Activated CD4-positive, alpha-beta T cell treated with anti-CD3 and anti-CD28 coated beads, Interleukin-2, amount 10 ng/mL, durations not matched to agents 7 days and 5 days (primary cell): Measurements from ENCODE around the gene ARMC9. TPM values are rescaled to one million over a fixed set of nuclear protein-coding genes. Genes with fewer than 3 reads are reported as not detected.

Source experiments
- CTCF ChIA-PET: fragments of 350-600 bp; sonication (Branson Sonifier 250); formaldehyde crosslinking; loops from one replicate; lab custom pipeline; 2021; ENCODE audit warnings: antibody characterized with exemption; lab: Charles Lee
- POLR2A ChIA-PET: fragments of 350-600 bp; sonication (Branson Sonifier 250); formaldehyde crosslinking; loops from one replicate; lab custom pipeline; 2021; ENCODE audit warnings: antibody characterized with exemption; lab: Charles Lee
- DNase-seq: peaks from one replicate; pipeline ENCODE4 v3.0.0-alpha.2; 2020
- H3K27ac Mint-ChIP-seq: one replicate; pipeline ENCODE4 v1.8.0; 2021; ENCODE audit warnings: mild to moderate bottlenecking, moderate library complexity, mixed read lengths
- H3K27me3 Mint-ChIP-seq: one replicate; pipeline ENCODE4 v1.8.0; 2021; ENCODE audit warnings: mixed read lengths
- H3K36me3 Mint-ChIP-seq: one replicate; pipeline ENCODE4 v1.8.0; 2021; ENCODE audit warnings: low read depth, mixed read lengths
- H3K4me1 Mint-ChIP-seq: one replicate; pipeline ENCODE4 v1.8.0; 2021; ENCODE audit warnings: mixed read lengths
- H3K4me3 Mint-ChIP-seq: one replicate; pipeline ENCODE4 v1.8.0; 2021; ENCODE audit warnings: mild to moderate bottlenecking, moderate library complexity, mixed read lengths
- H3K9me3 Mint-ChIP-seq: one replicate; pipeline ENCODE4 v1.8.0; 2021; ENCODE audit warnings: mixed read lengths
- total RNA-seq, 2 experiments: library from RNA; stranded (reverse); gene quantifications; one replicate each; pipeline ENCODE4 v1.2.3, GENCODE V29; 2021

Gene ARMC9
- total RNA-seq, 2 experiments from 2014 or later, result 0.45 to 0.58 TPM

GRCh38 chr2:231197706-231198290 lies 633 bp upstream of the ARMC9 start:
- Mint-ChIP-seq H3K4me3 (peak overlapping the region; percentile 87), H3K36me3 (no peaks in the 10 kb centered on the region), H3K9me3 (no peaks in the 10 kb centered on the region), H3K4me1 (peaks cover 10% of the 10 kb centered on the region), H3K27me3 (peaks cover 23% of the 10 kb centered on the region), H3K27ac (no peak overlapping the region)
- CTCF ChIA-PET, result interaction anchor here (1.6 to 1.9 kb wide), 2 partner anchors 10 to 15 kb away, joined by 6 to 8 read pairs; no protein-coding TSS in a partner anchor
- POLR2A ChIA-PET, result no interaction called here
- DNase-seq, result no peak

GRCh38 chr2:231199219-231199618 lies 788 bp downstream of the ARMC9 start:
- CTCF ChIA-PET, result interaction anchor here (0.8 to 1.6 kb wide), 4 partner anchors 15 to 253 kb away, joined by 3 to 5 read pairs (median 4); no protein-coding TSS in a partner anchor
- no peaks in the 10 kb centered on the region for H3K36me3 Mint-ChIP-seq
- H3K9me3 Mint-ChIP-seq, result no peaks in the 10 kb centered on the region
- DNase-seq, result no peak
- peak overlapping the region; percentile 77 for H3K4me3 Mint-ChIP-seq
- POLR2A ChIA-PET, result no interaction called here
- no peak overlapping the region for H3K27ac Mint-ChIP-seq
- peaks cover 21% of the 10 kb centered on the region for H3K27me3 Mint-ChIP-seq
- peaks cover 10% of the 10 kb centered on the region for H3K4me1 Mint-ChIP-seq

GRCh38 chr2:231200805-231201474 lies 2.5 kb downstream of the ARMC9 start:
- no peak for DNase-seq
- peaks cover 18% of the 10 kb centered on the region for H3K27me3 Mint-ChIP-seq
- CTCF ChIA-PET, result interaction anchor here (0.6 to 1.6 kb wide), 4 partner anchors 11 to 559 kb away, joined by 3 to 5 read pairs (median 3); no protein-coding TSS in a partner anchor
- no peaks in the 10 kb centered on the region for H3K9me3 Mint-ChIP-seq
- H3K4me1 Mint-ChIP-seq, result peaks cover 10% of the 10 kb centered on the region
- no peak overlapping the region for H3K27ac Mint-ChIP-seq
- no peaks in the 10 kb centered on the region for H3K36me3 Mint-ChIP-seq
- no peak overlapping the region for H3K4me3 Mint-ChIP-seq
- POLR2A ChIA-PET, result no interaction called here

- Mint-ChIP-seq H3K4me3 (no peak overlapping the region), H3K36me3 (no peaks in the 10 kb centered on the region), H3K27ac (no peak overlapping the region), H3K9me3 (no peaks in the 10 kb centered on the region), H3K27me3 (peaks cover 14% of the 10 kb centered on the region), H3K4me1 (peaks cover 10% of the 10 kb centered on the region)
- ChIA-PET POLR2A (no interaction called here), CTCF (no interaction called here)
- DNase-seq, result no peak
Measured at GRCh38 chr2:231201475-231201814, 3.0 kb downstream of the ARMC9 start.

DNA sequence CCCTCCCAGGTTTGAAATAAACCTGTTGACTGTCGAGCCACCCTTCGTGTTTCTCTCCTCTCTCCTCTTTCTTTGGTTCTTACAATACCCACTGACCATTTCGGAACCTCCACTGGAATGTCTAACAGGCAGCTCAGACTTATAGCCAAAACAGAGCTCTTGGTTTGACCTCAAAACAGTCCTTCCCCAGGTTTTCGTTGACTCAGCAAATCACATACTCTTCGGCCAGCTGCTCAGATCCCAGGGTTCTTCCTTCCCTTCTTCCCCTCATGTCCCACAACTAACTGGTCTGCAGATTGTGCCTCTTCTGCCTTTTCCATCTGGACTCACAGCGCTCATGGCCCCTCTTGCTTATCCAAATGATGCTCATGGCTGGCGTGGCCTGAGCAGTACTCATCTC lies 4.7 kb downstream of the ARMC9 start:
- DNase-seq, result no peak
- H3K4me1 Mint-ChIP-seq, result peaks cover 6% of the 10 kb centered on the region
- H3K36me3 Mint-ChIP-seq, result no peaks in the 10 kb centered on the region
- POLR2A ChIA-PET, result no interaction called here
- H3K4me3 Mint-ChIP-seq, result no peak overlapping the region
- peaks cover 14% of the 10 kb centered on the region for H3K27me3 Mint-ChIP-seq
- no peak overlapping the region for H3K27ac Mint-ChIP-seq
- no peaks in the 10 kb centered on the region for H3K9me3 Mint-ChIP-seq
- CTCF ChIA-PET, result no interaction called here

- CTCF ChIA-PET, result interaction anchor here (0.6 kb wide), 2 partner anchors 16 to 669 kb away, joined by 3 to 4 read pairs; no protein-coding TSS in a partner anchor
- POLR2A ChIA-PET, result no interaction called here
- Mint-ChIP-seq H3K4me3 (no peak overlapping the region), H3K27me3 (peaks cover 14% of the 10 kb centered on the region), H3K36me3 (no peaks in the 10 kb centered on the region), H3K4me1 (peaks cover 2% of the 10 kb centered on the region), H3K27ac (no peak overlapping the region), H3K9me3 (no peaks in the 10 kb centered on the region)
- DNase-seq, result no peak
Measured at GRCh38 chr2:231204146-231204545, 5.7 kb downstream of the ARMC9 start.

DNA sequence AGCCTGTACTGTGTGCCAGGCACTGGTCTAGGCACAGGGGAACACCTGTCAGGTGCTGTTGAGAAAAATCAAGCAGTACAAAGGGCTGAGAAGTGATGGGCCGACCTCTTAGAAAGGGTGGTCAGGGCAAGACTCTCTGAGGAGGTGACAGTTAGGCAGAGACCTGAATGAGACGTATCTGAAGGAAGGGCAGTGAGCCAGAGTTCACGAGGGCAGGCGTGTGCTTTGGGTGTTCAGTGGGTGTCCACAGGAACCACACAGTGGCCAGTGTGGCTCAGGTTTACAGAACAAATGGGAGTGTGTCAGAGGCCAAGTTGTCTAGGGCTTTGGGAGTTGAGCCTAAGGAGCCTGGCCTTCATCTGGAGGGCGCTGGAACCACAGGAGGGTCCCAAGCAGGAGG lies 6.2 kb downstream of the ARMC9 start:
- H3K27me3 Mint-ChIP-seq, result peaks cover 14% of the 10 kb centered on the region
- no peak for DNase-seq
- H3K36me3 Mint-ChIP-seq, result no peaks in the 10 kb centered on the region
- ChIA-PET CTCF (interaction anchor here (0.6 kb wide), 2 partner anchors 338 to 669 kb away, joined by 3 read pairs; no protein-coding TSS in a partner anchor), POLR2A (no interaction called here)
- no peaks in the 10 kb centered on the region for H3K4me1 Mint-ChIP-seq
- H3K9me3 Mint-ChIP-seq, result no peaks in the 10 kb centered on the region
- no peak overlapping the region for H3K4me3 Mint-ChIP-seq
- H3K27ac Mint-ChIP-seq, result no peak overlapping the region

GRCh38 chr2:231207734-231208133 lies 9.3 kb downstream of the ARMC9 start:
- ChIA-PET CTCF (no interaction called here), POLR2A (no interaction called here)
- no peak overlapping the region for H3K27ac Mint-ChIP-seq
- H3K36me3 Mint-ChIP-seq, result no peaks in the 10 kb centered on the region
- H3K4me3 Mint-ChIP-seq, result no peak overlapping the region
- H3K4me1 Mint-ChIP-seq, result no peaks in the 10 kb centered on the region
- DNase-seq, result no peak
- H3K27me3 Mint-ChIP-seq, result no peaks in the 10 kb centered on the region
- no peaks in the 10 kb centered on the region for H3K9me3 Mint-ChIP-seq

- no peak for DNase-seq
- H3K27ac Mint-ChIP-seq, result no peak overlapping the region
- POLR2A ChIA-PET, result no interaction called here
Measured at GRCh38 chr2:231210782-231211181, 12.4 kb downstream of the ARMC9 start.

GRCh38 chr2:231211486-231211885 lies 13.1 kb downstream of the ARMC9 start:
- no peak for DNase-seq
- Mint-ChIP-seq H3K4me1 (no peaks in the 10 kb centered on the region), H3K4me3 (no peak overlapping the region), H3K27me3 (no peaks in the 10 kb centered on the region), H3K36me3 (no peaks in the 10 kb centered on the region), H3K9me3 (no peaks in the 10 kb centered on the region), H3K27ac (no peak overlapping the region)
- POLR2A ChIA-PET, result no interaction called here
- CTCF ChIA-PET, result interaction anchor here (0.7 to 1.8 kb wide), 2 partner anchors 28 to 57 kb away, joined by 4 read pairs; no protein-coding TSS in a partner anchor

More at GRCh38 chr2:231210782-231211181, 12.4 kb downstream of the ARMC9 start:
- no peaks in the 10 kb centered on the region for H3K27me3 Mint-ChIP-seq
- no peaks in the 10 kb centered on the region for H3K36me3 Mint-ChIP-seq
- H3K9me3 Mint-ChIP-seq, result no peaks in the 10 kb centered on the region
- H3K4me1 Mint-ChIP-seq, result no peaks in the 10 kb centered on the region
- no peak overlapping the region for H3K4me3 Mint-ChIP-seq
- CTCF ChIA-PET, result interaction anchor here (1.8 kb wide), 1 partner anchor 29 kb away, joined by 4 read pairs; no protein-coding TSS in a partner anchor

- Mint-ChIP-seq H3K27me3 (no peaks in the 10 kb centered on the region), H3K9me3 (no peaks in the 10 kb centered on the region)
- CTCF ChIA-PET, result interaction anchor here (1.8 kb wide), 1 partner anchor 27 kb away, joined by 4 read pairs; no protein-coding TSS in a partner anchor
Measured at GRCh38 chr2:231212329-231212845, 14.0 kb downstream of the ARMC9 start.

GRCh38 chr2:231213931-231214642 lies 15.7 kb downstream of the ARMC9 start:
- Mint-ChIP-seq H3K36me3 (no peaks in the 10 kb centered on the region), H3K27me3 (no peaks in the 10 kb centered on the region), H3K27ac (no peak overlapping the region), H3K4me1 (no peaks in the 10 kb centered on the region), H3K4me3 (no peak overlapping the region), H3K9me3 (no peaks in the 10 kb centered on the region)
- CTCF ChIA-PET, result interaction anchor here (1.6 kb wide), 1 partner anchor 14 kb away, joined by 5 read pairs; no protein-coding TSS in a partner anchor
- POLR2A ChIA-PET, result no interaction called here
- no peak for DNase-seq

More at GRCh38 chr2:231212329-231212845, 14.0 kb downstream of the ARMC9 start:
- Mint-ChIP-seq H3K4me3 (no peak overlapping the region), H3K36me3 (no peaks in the 10 kb centered on the region), H3K4me1 (no peaks in the 10 kb centered on the region), H3K27ac (no peak overlapping the region)
- POLR2A ChIA-PET, result no interaction called here
- DNase-seq, result no peak
